ENCODE data around the gene BUD31.

DNA sequence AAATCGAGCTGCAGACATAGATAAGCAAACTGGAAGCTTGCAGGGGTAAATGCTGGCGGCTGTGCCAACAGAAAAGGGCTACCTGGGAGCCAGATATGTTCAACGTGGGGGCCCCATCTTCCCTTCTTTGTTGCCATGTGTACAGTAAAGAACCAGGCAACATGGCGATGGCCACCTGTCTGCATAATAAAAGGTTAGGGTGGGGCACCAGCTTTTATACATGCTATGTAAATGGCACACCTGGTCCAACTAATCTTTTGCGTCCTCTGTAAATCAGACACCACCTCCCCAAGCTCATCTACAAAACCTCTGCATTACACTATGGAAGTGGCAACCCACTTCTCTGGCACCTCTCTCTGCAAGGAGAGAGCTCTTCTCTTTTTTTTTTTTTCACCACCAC is 13.9 kb downstream of the BUD31 start:
- TF ChIP-seq EHMT2 (IDR thresholded peaks at IDR 0.05), result no peak
- TF ChIP-seq GABPA (tag; conservative IDR thresholded peaks at IDR 0.05; ENCODE audit: low read depth), result no peak
- no peak for TF ChIP-seq TAF1 (IDR thresholded peaks at IDR 0.05; ENCODE audit: control insufficient read depth, extremely low read depth, insufficient read depth, low read length, severe bottlenecking)
- TF ChIP-seq, protein P1, sequence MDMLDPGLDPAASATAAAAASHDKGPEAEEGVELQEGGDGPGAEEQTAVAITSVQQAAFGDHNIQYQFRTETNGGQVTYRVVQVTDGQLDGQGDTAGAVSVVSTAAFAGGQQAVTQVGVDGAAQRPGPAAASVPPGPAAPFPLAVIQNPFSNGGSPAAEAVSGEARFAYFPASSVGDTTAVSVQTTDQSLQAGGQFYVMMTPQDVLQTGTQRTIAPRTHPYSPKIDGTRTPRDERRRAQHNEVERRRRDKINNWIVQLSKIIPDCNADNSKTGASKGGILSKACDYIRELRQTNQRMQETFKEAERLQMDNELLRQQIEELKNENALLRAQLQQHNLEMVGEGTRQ (CRISPR knock-in tag; IDR thresholded peaks at IDR 0.05), result no peak
